Stimulated activated naive B cell treated with anti-CD40 and anti-IgM and Interleukin-4, amounts not matched to agents 10 μg/mL and 1 μg/mL and 100 μg/mL, for 72 hours (primary cell): ENCODE data around the gene SSR1.

Source experiments
- ATAC-seq, 2 donors: fragments of 150-1000 bp; cut with Tn5 transposase; replicated peaks; 2 replicates each; pipeline ENCODE4 v1.10.0; 2021; ENCODE audit warnings: moderate library complexity in 1 of 2
- DNase-seq: peaks from one replicate; pipeline ENCODE4 v3.0.0; 2021
- H3K27ac Mint-ChIP-seq: one replicate; pipeline ENCODE4 v1.8.0; 2022; ENCODE audit warnings: mild to moderate bottlenecking, mixed read lengths
- H3K27me3 Mint-ChIP-seq, 2 donors: one replicate each; pipeline ENCODE4 v1.8.0; 2022; ENCODE audit warnings: mixed read lengths in 2 of 2
- H3K36me3 Mint-ChIP-seq, 2 donors: one replicate each; pipeline ENCODE4 v1.8.0; 2022; ENCODE audit warnings: mixed read lengths in 2 of 2, mild to moderate bottlenecking in 1 of 2
- H3K4me1 Mint-ChIP-seq, 2 donors: one replicate each; pipeline ENCODE4 v1.8.0; 2022; ENCODE audit warnings: mixed read lengths in 2 of 2, mild to moderate bottlenecking in 1 of 2
- H3K4me3 Mint-ChIP-seq, 2 donors: one replicate each; pipeline ENCODE4 v1.8.0; 2022; ENCODE audit warnings: mild to moderate bottlenecking in 2 of 2, mixed read lengths in 2 of 2, moderate library complexity in 1 of 2
- H3K9me3 Mint-ChIP-seq, 2 donors: one replicate each; pipeline ENCODE4 v1.8.0; 2022; ENCODE audit warnings: mixed read lengths in 2 of 2, mild to moderate bottlenecking in 1 of 2

Gene SSR1

DNA sequence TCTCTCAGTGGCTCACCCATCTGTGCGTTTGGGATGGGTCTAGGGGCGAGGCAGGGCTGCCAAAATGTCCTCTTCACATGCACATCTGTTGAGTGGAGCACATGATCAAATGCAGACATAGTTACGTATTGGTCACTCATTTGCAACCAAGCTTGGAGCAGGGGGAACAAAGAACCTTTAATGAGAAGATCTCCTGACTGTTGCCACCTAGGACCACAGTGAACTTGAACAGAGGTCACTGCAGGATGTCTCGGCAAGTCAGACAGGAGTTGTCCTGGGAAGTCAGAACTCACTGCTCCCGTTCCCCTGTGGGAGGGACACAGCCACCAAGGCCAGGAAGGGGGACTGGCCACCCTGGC lies 73.4 kb downstream of the SSR1 start:
- H3K36me3 Mint-ChIP-seq = peaks cover 34 to 41% of the 10 kb centered on the region in 2 donors
- peaks cover 44 to 76% of the 10 kb centered on the region in 2 donors for H3K4me1 Mint-ChIP-seq
- H3K9me3 Mint-ChIP-seq = no peaks in the 10 kb centered on the region
- H3K27ac Mint-ChIP-seq = peak overlapping the region; percentile 27
- H3K4me3 Mint-ChIP-seq = no peak overlapping the region
- DNase-seq = no peak
- no peaks in the 10 kb centered on the region for H3K27me3 Mint-ChIP-seq
- no peak for ATAC-seq

DNA sequence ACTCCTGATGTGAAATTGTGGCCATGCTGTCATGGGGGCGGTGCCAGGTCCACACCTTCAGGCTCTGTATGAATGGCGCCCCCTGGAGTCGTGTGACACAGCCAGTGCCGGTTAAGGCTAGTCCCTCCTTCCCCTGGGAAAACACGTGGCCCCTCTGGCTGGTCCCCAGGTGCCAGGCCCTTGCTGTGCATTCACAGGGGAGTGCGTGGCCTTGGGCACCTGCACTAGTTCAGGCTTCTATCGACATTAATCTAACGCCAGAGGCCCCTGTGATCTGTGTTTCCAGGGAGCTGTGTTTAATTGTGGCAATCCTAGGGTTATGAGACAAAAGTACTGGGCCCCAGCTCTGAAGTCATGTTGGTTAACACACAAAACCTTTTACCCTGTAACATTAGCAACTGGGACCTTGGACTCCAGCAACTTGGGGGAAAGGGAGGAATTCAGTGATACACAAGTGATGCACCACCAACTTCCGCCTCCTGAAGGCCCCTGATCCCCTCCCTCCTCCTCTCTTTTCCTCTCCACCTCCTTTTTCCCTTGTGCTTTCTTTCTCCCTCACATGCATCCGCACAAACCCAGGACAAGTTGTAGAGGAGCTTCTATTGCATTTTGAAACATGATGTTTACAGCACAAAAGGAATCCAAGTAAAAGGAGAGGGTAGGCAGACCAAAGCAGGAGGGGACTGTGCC lies 74.0 kb downstream of the SSR1 start:
- H3K9me3 Mint-ChIP-seq = no peaks in the 10 kb centered on the region
- ATAC-seq (peak; percentile 80 to 84), DNase-seq (peak; percentile 79)
- peaks cover 38 to 47% of the 10 kb centered on the region in 2 donors for H3K36me3 Mint-ChIP-seq
- H3K27ac Mint-ChIP-seq = peak overlapping the region; percentile 65
- no peaks in the 10 kb centered on the region for H3K27me3 Mint-ChIP-seq
- H3K4me3 Mint-ChIP-seq = no peak overlapping the region
- peaks cover 49 to 81% of the 10 kb centered on the region in 2 donors for H3K4me1 Mint-ChIP-seq

- H3K27me3 Mint-ChIP-seq = no peaks in the 10 kb centered on the region
- no peaks in the 10 kb centered on the region for H3K9me3 Mint-ChIP-seq
- no peak overlapping the region for H3K4me3 Mint-ChIP-seq
- no peak for ATAC-seq
- H3K27ac Mint-ChIP-seq = peak overlapping the region; percentile 65
- peaks cover 53 to 81% of the 10 kb centered on the region in 2 donors for H3K4me1 Mint-ChIP-seq
- no peak for DNase-seq
- peaks cover 41 to 51% of the 10 kb centered on the region in 2 donors for H3K36me3 Mint-ChIP-seq
These were observed 74.5 kb downstream of the SSR1 start for GRCh38 chr6:7238526-7238899.

GRCh38 chr6:7237653-7238188 lies 75.3 kb downstream of the SSR1 start:
- Mint-ChIP-seq H3K4me1 (peaks cover 48 to 75% of the 10 kb centered on the region in 2 donors), H3K36me3 (peaks cover 42 to 54% of the 10 kb centered on the region in 2 donors), H3K27ac (no peak overlapping the region), H3K4me3 (no peak overlapping the region), H3K9me3 (no peaks in the 10 kb centered on the region), H3K27me3 (no peaks in the 10 kb centered on the region)
- DNase-seq = no peak
- ATAC-seq = no peak

- no peaks in the 10 kb centered on the region for H3K27me3 Mint-ChIP-seq
- H3K9me3 Mint-ChIP-seq = no peaks in the 10 kb centered on the region
- H3K36me3 Mint-ChIP-seq = peaks cover 49 to 64% of the 10 kb centered on the region in 2 donors
- peaks cover 44 to 69% of the 10 kb centered on the region in 2 donors for H3K4me1 Mint-ChIP-seq
- H3K4me3 Mint-ChIP-seq = peak overlapping the region; percentile 46 to 65
- DNase-seq = peak; percentile 33
- H3K27ac Mint-ChIP-seq = peak overlapping the region; percentile 94
- peak; percentile 74 to 80 for ATAC-seq
These were observed 76.4 kb downstream of the SSR1 start for GRCh38 chr6:7236306-7237209.

- ATAC-seq (no peak), DNase-seq (no peak)
- Mint-ChIP-seq H3K4me1 (peaks cover 40 to 62% of the 10 kb centered on the region in 2 donors), H3K4me3 (peak overlapping the region; percentile 46 to 65), H3K9me3 (no peaks in the 10 kb centered on the region), H3K27me3 (no peaks in the 10 kb centered on the region), H3K36me3 (peaks cover 50 to 64% of the 10 kb centered on the region in 2 donors), H3K27ac (peak overlapping the region; percentile 94)
These were observed 77.2 kb downstream of the SSR1 start for GRCh38 chr6:7235712-7236305.

DNA sequence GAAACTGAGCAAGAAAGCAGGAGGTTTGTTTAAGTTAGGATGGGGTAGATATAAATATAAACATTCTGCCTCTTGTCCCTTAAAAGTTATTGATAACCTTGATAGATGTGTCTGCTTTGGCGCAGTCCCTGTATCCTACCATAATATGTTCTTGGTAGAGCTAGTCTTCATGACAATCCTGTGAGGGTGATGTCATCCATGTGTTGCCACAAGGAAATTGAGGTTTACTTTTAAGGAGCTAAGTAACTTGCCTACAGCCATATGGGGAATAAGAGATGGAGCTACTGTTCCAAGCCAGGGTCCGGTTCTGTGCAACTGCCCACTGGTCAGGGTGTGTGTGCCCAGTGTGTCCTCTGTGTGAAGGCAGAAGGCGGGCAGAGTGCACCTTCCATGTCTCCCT lies 78.5 kb downstream of the SSR1 start:
- Mint-ChIP-seq H3K4me1 (peaks cover 36 to 56% of the 10 kb centered on the region in 2 donors), H3K9me3 (no peaks in the 10 kb centered on the region), H3K27ac (no peak overlapping the region), H3K27me3 (no peaks in the 10 kb centered on the region), H3K36me3 (peaks cover 54 to 67% of the 10 kb centered on the region in 2 donors), H3K4me3 (no peak overlapping the region)
- no peak for ATAC-seq
- DNase-seq = no peak

DNA sequence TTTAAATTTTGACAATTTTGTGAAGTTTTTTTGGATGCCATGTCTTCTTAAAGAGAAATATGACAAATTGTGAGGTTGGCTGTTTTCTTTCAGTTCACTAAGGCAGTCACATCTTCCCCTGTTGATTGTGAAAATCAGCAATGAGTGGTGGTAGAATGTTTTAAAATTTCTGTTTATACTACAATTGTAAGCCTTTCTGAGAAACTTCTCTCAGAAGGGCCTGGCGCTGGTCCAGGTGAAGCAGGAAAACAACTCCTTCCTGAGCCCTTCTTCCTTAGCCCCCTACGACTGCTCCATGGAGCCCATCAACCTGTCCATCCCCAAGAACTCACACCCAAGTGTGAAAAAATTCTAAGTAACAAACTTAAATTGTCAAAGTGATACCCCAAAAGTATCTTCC lies 80.6 kb downstream of the SSR1 start:
- H3K4me1 Mint-ChIP-seq = peaks cover 26 to 42% of the 10 kb centered on the region in 2 donors
- peaks cover 61 to 78% of the 10 kb centered on the region in 2 donors for H3K36me3 Mint-ChIP-seq
- no peak overlapping the region for H3K4me3 Mint-ChIP-seq
- H3K27ac Mint-ChIP-seq = no peak overlapping the region
- DNase-seq (no peak), ATAC-seq (no peak)
- no peaks in the 10 kb centered on the region for H3K9me3 Mint-ChIP-seq
- no peaks in the 10 kb centered on the region for H3K27me3 Mint-ChIP-seq

GRCh38 chr6:7230956-7231713 lies 81.9 kb downstream of the SSR1 start:
- H3K4me1 Mint-ChIP-seq = peaks cover 23 to 42% of the 10 kb centered on the region in 2 donors
- ATAC-seq = no peak
- H3K9me3 Mint-ChIP-seq = no peaks in the 10 kb centered on the region

DNA sequence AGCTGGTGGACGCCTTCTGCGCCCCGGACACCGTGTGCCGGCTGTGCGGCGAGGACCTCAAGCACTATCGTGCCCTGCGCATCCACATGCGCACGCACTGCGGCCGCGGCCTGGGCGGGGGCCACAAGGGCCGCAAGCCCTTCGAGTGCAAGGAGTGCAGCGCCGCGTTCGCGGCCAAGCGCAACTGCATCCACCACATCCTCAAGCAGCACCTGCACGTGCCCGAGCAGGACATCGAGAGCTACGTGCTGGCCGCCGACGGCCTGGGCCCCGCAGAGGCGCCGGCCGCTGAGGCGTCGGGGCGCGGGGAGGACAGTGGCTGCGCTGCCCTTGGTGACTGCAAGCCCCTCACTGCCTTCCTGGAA lies 82.7 kb downstream of the SSR1 start:
- peaks cover 15 to 38% of the 10 kb centered on the region in 2 donors for H3K4me1 Mint-ChIP-seq
- H3K27me3 Mint-ChIP-seq = no peaks in the 10 kb centered on the region
- DNase-seq = no peak
- no peak overlapping the region for H3K27ac Mint-ChIP-seq
- ATAC-seq = no peak
- H3K9me3 Mint-ChIP-seq = no peaks in the 10 kb centered on the region
- no peak overlapping the region for H3K4me3 Mint-ChIP-seq
- H3K36me3 Mint-ChIP-seq = peaks cover 65 to 84% of the 10 kb centered on the region in 2 donors

More at GRCh38 chr6:7230956-7231713, 81.9 kb downstream of the SSR1 start:
- H3K27me3 Mint-ChIP-seq = no peaks in the 10 kb centered on the region
- peaks cover 67 to 84% of the 10 kb centered on the region in 2 donors for H3K36me3 Mint-ChIP-seq
- H3K4me3 Mint-ChIP-seq = no peak overlapping the region
- peak overlapping the region; percentile 56 for H3K27ac Mint-ChIP-seq
- DNase-seq = no peak

DNA sequence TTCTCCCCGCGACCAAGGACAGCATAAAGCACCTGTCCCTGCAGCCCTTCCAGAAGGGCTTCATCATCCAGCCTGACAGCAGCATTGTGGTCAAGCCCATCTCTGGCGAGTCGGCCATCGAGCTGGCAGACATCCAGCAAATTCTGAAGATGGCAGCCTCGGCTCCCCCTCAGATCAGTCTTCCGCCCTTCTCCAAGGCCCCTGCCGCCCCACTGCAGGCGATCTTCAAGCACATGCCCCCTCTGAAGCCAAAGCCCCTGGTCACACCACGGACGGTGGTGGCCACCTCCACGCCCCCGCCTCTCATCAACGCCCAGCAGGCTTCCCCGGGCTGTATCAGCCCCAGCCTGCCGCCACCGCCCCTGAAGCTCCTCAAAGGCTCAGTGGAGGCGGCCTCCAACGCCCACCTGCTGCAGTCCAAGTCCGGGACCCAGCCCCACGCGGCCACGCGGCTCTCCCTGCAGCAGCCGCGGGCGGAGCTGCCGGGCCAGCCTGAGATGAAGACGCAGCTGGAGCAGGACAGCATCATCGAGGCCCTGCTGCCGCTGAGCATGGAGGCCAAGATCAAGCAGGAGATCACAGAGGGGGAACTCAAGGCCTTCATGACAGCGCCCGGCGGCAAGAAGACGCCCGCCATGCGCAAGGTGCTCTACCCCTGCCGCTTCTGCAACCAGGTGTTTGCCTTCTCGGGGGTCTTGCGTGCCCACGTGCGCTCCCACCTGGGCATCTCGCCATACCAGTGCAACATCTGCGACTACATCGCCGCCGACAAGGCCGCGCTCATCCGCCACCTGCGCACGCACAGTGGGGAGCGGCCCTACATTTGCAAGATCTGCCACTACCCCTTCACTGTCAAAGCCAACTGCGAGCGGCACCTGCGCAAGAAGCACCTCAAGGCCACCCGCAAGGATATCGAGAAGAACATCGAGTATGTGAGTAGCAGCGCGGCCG lies 83.3 kb downstream of the SSR1 start:
- Mint-ChIP-seq H3K27ac (no peak overlapping the region), H3K9me3 (no peaks in the 10 kb centered on the region), H3K27me3 (no peaks in the 10 kb centered on the region), H3K36me3 (peaks cover 62 to 80% of the 10 kb centered on the region in 2 donors), H3K4me1 (peaks cover 13 to 34% of the 10 kb centered on the region in 2 donors), H3K4me3 (no peak overlapping the region)
- ATAC-seq = no peak
- no peak for DNase-seq

DNA sequence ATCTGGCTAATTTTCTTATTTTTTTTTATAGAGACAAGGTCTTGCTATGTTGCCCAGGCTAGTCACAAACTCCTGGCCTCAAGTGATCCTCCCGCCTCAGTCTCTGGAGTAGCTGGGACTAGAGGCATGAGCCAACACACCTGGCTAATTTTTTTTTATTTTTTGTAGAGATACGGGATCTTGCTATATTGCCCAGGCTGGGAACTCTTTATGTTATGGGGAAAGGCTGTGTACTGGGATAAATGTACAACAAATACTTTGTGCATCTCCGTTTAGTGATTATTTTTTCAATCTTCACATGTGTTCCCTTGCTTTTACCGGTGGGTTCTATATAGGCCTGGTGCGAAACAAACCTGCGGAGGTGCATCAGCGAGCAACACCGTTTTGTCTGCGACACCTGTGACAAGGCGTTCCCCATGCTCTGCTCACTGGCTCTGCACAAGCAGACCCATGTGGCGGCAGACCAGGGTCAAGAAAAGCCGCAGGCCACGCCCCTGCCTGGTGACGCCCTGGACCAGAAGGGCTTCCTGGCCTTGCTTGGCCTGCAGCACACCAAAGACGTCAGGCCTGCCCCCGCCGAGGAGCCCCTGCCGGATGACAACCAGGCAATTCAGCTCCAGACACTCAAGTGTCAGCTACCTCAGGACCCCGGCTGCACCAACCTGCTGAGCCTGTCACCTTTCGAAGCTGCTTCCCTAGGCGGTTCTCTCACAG lies 84.2 kb downstream of the SSR1 start:
- no peak overlapping the region for H3K4me3 Mint-ChIP-seq
- no peaks in the 10 kb centered on the region for H3K9me3 Mint-ChIP-seq
- no peak overlapping the region for H3K27ac Mint-ChIP-seq
- no peaks in the 10 kb centered on the region for H3K27me3 Mint-ChIP-seq
- H3K4me1 Mint-ChIP-seq = peaks cover 9 to 31% of the 10 kb centered on the region in 2 donors
- no peak for DNase-seq
- H3K36me3 Mint-ChIP-seq = peaks cover 60 to 78% of the 10 kb centered on the region in 2 donors
- ATAC-seq = no peak
